Panc1 (cell line): ENCODE results near the gene ENTPD2.

Experiments
- CTCF ChIP-seq: fragments of 450-650 bp; IDR thresholded peaks from 2 replicates; pipeline ENCODE4 v1.5.1; 2017; ENCODE audit warnings: mild to moderate bottlenecking
- POLR2AphosphoS5 ChIP-seq: IDR thresholded peaks from 2 replicates; pipeline ENCODE4 v1.6.1; 2012; ENCODE audit warnings: mild to moderate bottlenecking, low read depth, low read length, moderate library complexity
- SIN3A ChIP-seq: IDR thresholded peaks from 2 replicates; pipeline ENCODE4 v1.6.1; 2012; ENCODE audit warnings: low read depth, mild to moderate bottlenecking, low read length, moderate library complexity, borderline replicate concordance; ENCODE audit not compliant: insufficient read depth
- TCF7L2 ChIP-seq: IDR thresholded peaks from 2 replicates; pipeline ENCODE4 v1.6.1; 2011; ENCODE audit warnings: mild to moderate bottlenecking, low read depth, low read length, inconsistent platforms
- TF ChIP-seq, protein P1 (sequence below), 2 experiments: IDR thresholded peaks; 2 replicates each; pipeline ENCODE4 v1.6.1; 2011 to 2012; ENCODE audit warnings: low read depth in 2 of 2, control low read depth in 1 of 2, low read length in 1 of 2, mild to moderate bottlenecking in 1 of 2, moderate library complexity in 1 of 2; ENCODE audit not compliant: insufficient read depth in 1 of 2

GRCh38 chr9:137007816-137008270, 46.0 kb downstream of the ENTPD2 start:
- TF ChIP-seq CTCF (no peak), TCF7L2 (no peak), POLR2AphosphoS5 (no peak), SIN3A (no peak)
- TF ChIP-seq, protein P1, sequence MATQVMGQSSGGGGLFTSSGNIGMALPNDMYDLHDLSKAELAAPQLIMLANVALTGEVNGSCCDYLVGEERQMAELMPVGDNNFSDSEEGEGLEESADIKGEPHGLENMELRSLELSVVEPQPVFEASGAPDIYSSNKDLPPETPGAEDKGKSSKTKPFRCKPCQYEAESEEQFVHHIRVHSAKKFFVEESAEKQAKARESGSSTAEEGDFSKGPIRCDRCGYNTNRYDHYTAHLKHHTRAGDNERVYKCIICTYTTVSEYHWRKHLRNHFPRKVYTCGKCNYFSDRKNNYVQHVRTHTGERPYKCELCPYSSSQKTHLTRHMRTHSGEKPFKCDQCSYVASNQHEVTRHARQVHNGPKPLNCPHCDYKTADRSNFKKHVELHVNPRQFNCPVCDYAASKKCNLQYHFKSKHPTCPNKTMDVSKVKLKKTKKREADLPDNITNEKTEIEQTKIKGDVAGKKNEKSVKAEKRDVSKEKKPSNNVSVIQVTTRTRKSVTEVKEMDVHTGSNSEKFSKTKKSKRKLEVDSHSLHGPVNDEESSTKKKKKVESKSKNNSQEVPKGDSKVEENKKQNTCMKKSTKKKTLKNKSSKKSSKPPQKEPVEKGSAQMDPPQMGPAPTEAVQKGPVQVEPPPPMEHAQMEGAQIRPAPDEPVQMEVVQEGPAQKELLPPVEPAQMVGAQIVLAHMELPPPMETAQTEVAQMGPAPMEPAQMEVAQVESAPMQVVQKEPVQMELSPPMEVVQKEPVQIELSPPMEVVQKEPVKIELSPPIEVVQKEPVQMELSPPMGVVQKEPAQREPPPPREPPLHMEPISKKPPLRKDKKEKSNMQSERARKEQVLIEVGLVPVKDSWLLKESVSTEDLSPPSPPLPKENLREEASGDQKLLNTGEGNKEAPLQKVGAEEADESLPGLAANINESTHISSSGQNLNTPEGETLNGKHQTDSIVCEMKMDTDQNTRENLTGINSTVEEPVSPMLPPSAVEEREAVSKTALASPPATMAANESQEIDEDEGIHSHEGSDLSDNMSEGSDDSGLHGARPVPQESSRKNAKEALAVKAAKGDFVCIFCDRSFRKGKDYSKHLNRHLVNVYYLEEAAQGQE (IDR thresholded peaks at IDR 0.05; ENCODE audit: insufficient read depth in 1 of 2, low read depth in 2 of 2, low read length in 1 of 2), result no peak
